HepG2 (cell line): ENCODE measurements around the gene TNRC18. TPM values are rescaled to one million over a fixed set of nuclear protein-coding genes. Genes with fewer than 3 reads are reported as not detected.
A peak's percentile ranks its signal among the peaks of the same experiment; 100 is the strongest.

ENCODE experiments used
- CBX1 ChIP-seq: IDR thresholded peaks from one replicate; pipeline ENCODE4 v1.6.1; 2016; ENCODE audit warnings: antibody characterized with exemption, low read depth
- HNRNPL ChIP-seq: fragments of 200-400 bp; formaldehyde crosslinking; IDR thresholded peaks from 2 replicates; pipeline ENCODE4 v1.6.1; 2017; ENCODE audit warnings: mild to moderate bottlenecking, low read depth, low read length
- IRX3 ChIP-seq: sonication (generic); formaldehyde crosslinking; IDR thresholded peaks from 2 replicates; pipeline ENCODE4 v1.8.1; 2023; ENCODE audit warnings: mild to moderate bottlenecking, low read depth, missing genetic modification reagents, borderline replicate concordance
- LCORL ChIP-seq, 2 experiments: fragments of 450-650 bp in 1 of 2; sonication (generic) in 1 of 2; formaldehyde crosslinking in 1 of 2; IDR thresholded peaks; 2 replicates each; pipeline versions ENCODE4 v1.5.0 to v1.6.1; 2017 to 2020; ENCODE audit warnings: antibody characterized with exemption in 1 of 2, missing genetic modification reagents in 1 of 2
- MAFK ChIP-seq, 2 experiments: IDR thresholded peaks in 1 of 2; conservative IDR thresholded peaks in 1 of 2; 2 replicates each; pipeline ENCODE4 v1.6.1; 2011; ENCODE audit warnings: improper control_type of control experiment in 2 of 2, low read length in 2 of 2
- MAX ChIP-seq: IDR thresholded peaks from 2 replicates; pipeline ENCODE4 v1.6.1; 2012; ENCODE audit warnings: inconsistent platforms
- MXI1 ChIP-seq: IDR thresholded peaks from 3 replicates; pipeline ENCODE4 v1.6.1; 2012; ENCODE audit warnings: low read depth, low read length, inconsistent platforms, borderline replicate concordance
- NR2F6 ChIP-seq, 2 experiments: IDR thresholded peaks; 2 replicates each; pipeline ENCODE4 v1.6.1; 2016; ENCODE audit warnings: antibody characterized with exemption in 1 of 2, mild to moderate bottlenecking in 1 of 2
- PAWR ChIP-seq: sonication (generic); formaldehyde crosslinking; IDR thresholded peaks from 2 replicates; pipeline ENCODE4 v1.4.0; 2020; ENCODE audit warnings: missing genetic modification reagents, mild to moderate bottlenecking, borderline replicate concordance
- SALL2 ChIP-seq: sonication (generic); formaldehyde crosslinking; IDR thresholded peaks from 2 replicates; pipeline ENCODE4 v1.8.1; 2023; ENCODE audit warnings: mild to moderate bottlenecking, missing genetic modification reagents, inconsistent platforms
- SIX1 ChIP-seq: sonication (generic); formaldehyde crosslinking; IDR thresholded peaks from 2 replicates; pipeline ENCODE4 v1.4.0; 2020; ENCODE audit warnings: missing genetic modification reagents, borderline replicate concordance
- SP5 ChIP-seq: IDR thresholded peaks from 2 replicates; pipeline ENCODE4 v1.6.1; 2016; ENCODE audit warnings: low read depth, borderline replicate concordance
- TBX2 ChIP-seq: sonication (generic); formaldehyde crosslinking; IDR thresholded peaks from 2 replicates; pipeline ENCODE4 v1.5.0; 2020; ENCODE audit warnings: missing genetic modification reagents, mild to moderate bottlenecking, borderline replicate concordance
- THAP7 ChIP-seq: sonication (generic); formaldehyde crosslinking; IDR thresholded peaks from 2 replicates; pipeline ENCODE4 v1.8.1; 2023; ENCODE audit warnings: mild to moderate bottlenecking, missing genetic modification reagents
- TIGD3 ChIP-seq: sonication (generic); formaldehyde crosslinking; IDR thresholded peaks from 2 replicates; pipeline ENCODE4 v1.5.1; 2020; ENCODE audit warnings: mild to moderate bottlenecking, missing genetic modification reagents, borderline replicate concordance
- ZNF12 ChIP-seq: sonication (generic); formaldehyde crosslinking; IDR thresholded peaks from 2 replicates; pipeline ENCODE4 v1.5.0; 2020; ENCODE audit warnings: missing genetic modification reagents
- ZNF124 ChIP-seq: sonication (generic); formaldehyde crosslinking; IDR thresholded peaks from 2 replicates; pipeline ENCODE4 v1.4.0; 2020; ENCODE audit warnings: missing genetic modification reagents
- ZNF20 ChIP-seq: sonication (generic); formaldehyde crosslinking; IDR thresholded peaks from 2 replicates; pipeline ENCODE4 v1.4.0; 2020; ENCODE audit warnings: mild to moderate bottlenecking, moderate library complexity, missing genetic modification reagents
- ZNF264 ChIP-seq: sonication (generic); formaldehyde crosslinking; IDR thresholded peaks from 2 replicates; pipeline ENCODE4 v1.4.0; 2020; ENCODE audit warnings: missing genetic modification reagents
- ZNF3 ChIP-seq: IDR thresholded peaks from 2 replicates; pipeline ENCODE4 v1.7.0; 2017; ENCODE audit warnings: inconsistent platforms
- ZNF512 ChIP-seq: sonication (generic); formaldehyde crosslinking; IDR thresholded peaks from 2 replicates; pipeline ENCODE4 v1.4.0; 2020; ENCODE audit warnings: mild to moderate bottlenecking, missing genetic modification reagents
- ZNF597 ChIP-seq: sonication (generic); formaldehyde crosslinking; IDR thresholded peaks from 2 replicates; pipeline ENCODE4 v1.5.0; 2020; ENCODE audit warnings: missing genetic modification reagents
- polyA plus RNA-seq, 8 experiments: library from polyadenylated mRNA; depleted of rRNA in 3 of 8; stranded (reverse) in 7 of 8; unstranded in 1 of 8; fragments of >200 nt; fragmentation: Illumina TruSeq in 4 of 8; extraction: Trizol in 4 of 8; gene quantifications; 2 replicates each; pipeline versions ENCODE4 v1.2.1 to v1.2.3, GENCODE V29; 2011 to 2016; ENCODE audit warnings: low read depth in 4 of 8, missing spikeins in 1 of 8, mixed read lengths in 1 of 8; ENCODE audit not compliant: insufficient read depth in 1 of 8
- total RNA-seq, 5 experiments: library from RNA; depleted of rRNA; stranded (reverse); fragments of >200 nt; fragmentation: Illumina TruSeq; extraction: Trizol; gene quantifications; 2 replicates each; pipeline ENCODE4 v1.2.3, GENCODE V29; 2016; ENCODE audit warnings: low read depth in 1 of 5

TNRC18 gene
- total and polyA plus RNA-seq, 2 of the 13 experiments (the other 11 are each of a cell fraction or from before 2014, with no cell fraction given): 11.7 to 17.4 TPM

GRCh38 chr7:5439572-5440496 is 16.2 kb upstream of the TNRC18 start (continued):
- TF ChIP-seq MXI1: no peak
- TF ChIP-seq MAX: peak; percentile 58; the same call in 1 of the 2 replicates
- TF ChIP-seq SALL2: no peak
- TF ChIP-seq LCORL (IDR thresholded peaks at IDR 0.05): no peak
- TF ChIP-seq LCORL (CRISPR knock-in tag; IDR thresholded peaks at IDR 0.05): no peak
- no peak for TF ChIP-seq ZNF20
- no peak for TF ChIP-seq ZNF3 (CRISPR knock-in tag)
- TF ChIP-seq IRX3 (CRISPR knock-in tag): no peak
- TF ChIP-seq ZNF512: no peak
- peak; percentile 35 for TF ChIP-seq SP5
- no peak for TF ChIP-seq MAFK (conservative IDR thresholded peaks at IDR 0.05 in 1 of 2, IDR thresholded peaks at IDR 0.05 in 1 of 2; ENCODE audit: low read length in 2 of 2)
- peak; percentile 86 for TF ChIP-seq TBX2 (CRISPR knock-in tag)
- TF ChIP-seq ZNF124 (CRISPR knock-in tag): no peak
- TF ChIP-seq ZNF12 (CRISPR knock-in tag): 0 out of 2 replicates have a peak, but pooled peaks have one; percentile 40
- TF ChIP-seq HNRNPL: peak; percentile 97
- peak; percentile 56 for TF ChIP-seq CBX1
- no peak for TF ChIP-seq SIX1 (CRISPR knock-in tag)
- no peak for TF ChIP-seq THAP7 (CRISPR knock-in tag)
- TF ChIP-seq ZNF264 (CRISPR knock-in tag): no peak
- TF ChIP-seq PAWR (CRISPR knock-in tag): no peak
- no peak for TF ChIP-seq ZNF597 (CRISPR knock-in tag)
- no peak for TF ChIP-seq TIGD3 (CRISPR knock-in tag)
- TF ChIP-seq NR2F6 (IDR thresholded peaks at IDR 0.05): peak; percentile 43; the same call in 1 of the 2 replicates
- TF ChIP-seq NR2F6 (CRISPR knock-in tag; IDR thresholded peaks at IDR 0.05): peak; percentile 70
